ENCODE results near the gene TPH2.

- TF ChIP-seq, protein P1, sequence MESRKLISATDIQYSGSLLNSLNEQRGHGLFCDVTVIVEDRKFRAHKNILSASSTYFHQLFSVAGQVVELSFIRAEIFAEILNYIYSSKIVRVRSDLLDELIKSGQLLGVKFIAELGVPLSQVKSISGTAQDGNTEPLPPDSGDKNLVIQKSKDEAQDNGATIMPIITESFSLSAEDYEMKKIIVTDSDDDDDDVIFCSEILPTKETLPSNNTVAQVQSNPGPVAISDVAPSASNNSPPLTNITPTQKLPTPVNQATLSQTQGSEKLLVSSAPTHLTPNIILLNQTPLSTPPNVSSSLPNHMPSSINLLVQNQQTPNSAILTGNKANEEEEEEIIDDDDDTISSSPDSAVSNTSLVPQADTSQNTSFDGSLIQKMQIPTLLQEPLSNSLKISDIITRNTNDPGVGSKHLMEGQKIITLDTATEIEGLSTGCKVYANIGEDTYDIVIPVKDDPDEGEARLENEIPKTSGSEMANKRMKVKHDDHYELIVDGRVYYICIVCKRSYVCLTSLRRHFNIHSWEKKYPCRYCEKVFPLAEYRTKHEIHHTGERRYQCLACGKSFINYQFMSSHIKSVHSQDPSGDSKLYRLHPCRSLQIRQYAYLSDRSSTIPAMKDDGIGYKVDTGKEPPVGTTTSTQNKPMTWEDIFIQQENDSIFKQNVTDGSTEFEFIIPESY (CRISPR knock-in tag; IDR thresholded peaks at IDR 0.05), result no peak
- TF ChIP-seq, protein P2, sequence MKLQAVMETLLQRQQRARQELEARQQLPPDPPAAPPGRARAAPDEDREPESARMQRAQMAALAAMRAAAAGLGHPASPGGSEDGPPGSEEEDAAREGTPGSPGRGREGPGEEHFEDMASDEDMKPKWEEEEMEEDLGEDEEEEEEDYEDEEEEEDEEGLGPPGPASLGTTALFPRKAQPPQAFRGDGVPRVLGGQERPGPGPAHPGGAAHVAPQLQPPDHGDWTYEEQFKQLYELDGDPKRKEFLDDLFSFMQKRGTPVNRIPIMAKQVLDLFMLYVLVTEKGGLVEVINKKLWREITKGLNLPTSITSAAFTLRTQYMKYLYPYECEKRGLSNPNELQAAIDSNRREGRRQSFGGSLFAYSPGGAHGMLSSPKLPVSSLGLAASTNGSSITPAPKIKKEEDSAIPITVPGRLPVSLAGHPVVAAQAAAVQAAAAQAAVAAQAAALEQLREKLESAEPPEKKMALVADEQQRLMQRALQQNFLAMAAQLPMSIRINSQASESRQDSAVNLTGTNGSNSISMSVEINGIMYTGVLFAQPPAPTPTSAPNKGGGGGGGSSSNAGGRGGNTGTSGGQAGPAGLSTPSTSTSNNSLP (IDR thresholded peaks at IDR 0.05; ENCODE audit: low read depth, low read length), result no peak
- TF ChIP-seq, protein P3, sequence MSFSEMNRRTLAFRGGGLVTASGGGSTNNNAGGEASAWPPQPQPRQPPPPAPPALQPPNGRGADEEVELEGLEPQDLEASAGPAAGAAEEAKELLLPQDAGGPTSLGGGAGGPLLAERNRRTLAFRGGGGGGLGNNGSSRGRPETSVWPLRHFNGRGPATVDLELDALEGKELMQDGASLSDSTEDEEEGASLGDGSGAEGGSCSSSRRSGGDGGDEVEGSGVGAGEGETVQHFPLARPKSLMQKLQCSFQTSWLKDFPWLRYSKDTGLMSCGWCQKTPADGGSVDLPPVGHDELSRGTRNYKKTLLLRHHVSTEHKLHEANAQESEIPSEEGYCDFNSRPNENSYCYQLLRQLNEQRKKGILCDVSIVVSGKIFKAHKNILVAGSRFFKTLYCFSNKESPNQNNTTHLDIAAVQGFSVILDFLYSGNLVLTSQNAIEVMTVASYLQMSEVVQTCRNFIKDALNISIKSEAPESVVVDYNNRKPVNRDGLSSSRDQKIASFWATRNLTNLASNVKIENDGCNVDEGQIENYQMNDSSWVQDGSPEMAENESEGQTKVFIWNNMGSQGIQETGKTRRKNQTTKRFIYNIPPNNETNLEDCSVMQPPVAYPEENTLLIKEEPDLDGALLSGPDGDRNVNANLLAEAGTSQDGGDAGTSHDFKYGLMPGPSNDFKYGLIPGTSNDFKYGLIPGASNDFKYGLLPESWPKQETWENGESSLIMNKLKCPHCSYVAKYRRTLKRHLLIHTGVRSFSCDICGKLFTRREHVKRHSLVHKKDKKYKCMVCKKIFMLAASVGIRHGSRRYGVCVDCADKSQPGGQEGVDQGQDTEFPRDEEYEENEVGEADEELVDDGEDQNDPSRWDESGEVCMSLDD (CRISPR knock-in tag; IDR thresholded peaks at IDR 0.05; ENCODE audit: borderline replicate concordance), result no peak
- no peak for TF ChIP-seq POLR2A (IDR thresholded peaks at IDR 0.05; ENCODE audit: insufficient read depth in 1 of 2, low read depth in 2 of 2, low read length in 2 of 2)
Measured at GRCh38 chr12:71940068-71940467, 1.4 kb downstream of the TPH2 start.

Data from HepG2 (cell line).